Right lobe of liver (tissue), 6 donors: ENCODE measurements around the gene GRIK2. TPM values are rescaled to one million over a fixed set of nuclear protein-coding genes. Genes with fewer than 3 reads are reported as not detected.

Source experiments
- ATAC-seq, 4 donors: fragments of 200-7000 bp; cut with Tn5 transposase; one replicate each; pipeline ENCODE4 v1.9.1; 2020; ENCODE audit warnings: mild to moderate bottlenecking in 4 of 4, moderate library complexity in 4 of 4
- DNase-seq, 3 donors: peaks; one replicate each; pipeline ENCODE4 v3.0.0-alpha.2; 2020
- H3K27ac ChIP-seq, 3 donors: fragments of 200-600 bp; one replicate each; pipeline ENCODE4 v1.8.0; 2022
- H3K27me3 ChIP-seq, 2 donors: fragments of 200-600 bp; one replicate each; pipeline ENCODE4 v1.8.0; 2022
- H3K36me3 ChIP-seq, 4 donors: fragments of 200-600 bp; sonication (generic) in 1 of 4; one replicate each; pipeline versions ENCODE4 v1.5.1 to v1.8.0; 2017 to 2022; ENCODE audit warnings: control low read depth in 1 of 4
- H3K4me1 ChIP-seq, 4 donors: fragments of 200-600 bp; sonication (generic) in 1 of 4; one replicate each; pipeline versions ENCODE4 v1.5.1 to v1.8.0; 2017 to 2022; ENCODE audit warnings: control low read depth in 1 of 4
- H3K4me3 ChIP-seq, 3 donors: fragments of 200-600 bp; one replicate each; pipeline ENCODE4 v1.8.0; 2022
- H3K9me3 ChIP-seq, 4 donors: fragments of 200-600 bp; sonication (generic) in 1 of 4; one replicate each; pipeline versions ENCODE4 v1.5.1 to v1.8.0; 2017 to 2022; ENCODE audit warnings: control low read depth in 1 of 4
- POLR2A ChIP-seq: fragments of 450-650 bp; IDR thresholded peaks from one replicate; pipeline ENCODE4 v1.6.1; 2017; ENCODE audit warnings: antibody characterized with exemption, mild to moderate bottlenecking
- whole genome bisulfite sequencing: methylation state at CpG from one replicate; pipeline ENCODE4 v1.1.6; 2018; ENCODE audit warnings: low coverage, low lambda C conversion rate; ENCODE audit not compliant: insufficient coverage; ENCODE audit errors: missing lambda C conversion rate; 5-methylcytosine and 5-hydroxymethylcytosine counted together
- intact Hi-C, 2 donors: fragments of 100-400 bp; cut with DNase I; formaldehyde crosslinking; loops; one replicate each; pipeline versions ENCODE4 v1.11.2 to v1.14.1; 2022
- total RNA-seq, 6 experiments: library from RNA; depleted of rRNA in 2 of 6; stranded (reverse); fragments of >200 nt in 2 of 6; fragmentation: NEBNext Ultra II Directional in 3 of 6; extraction: Animal tissue kit (Norgen Biotek cat#: 25700) in 3 of 6; gene quantifications; one replicate each; pipeline versions ENCODE4 v1.1.0 to v1.2.4, GENCODE V29; 2016 to 2023
- TF ChIP-seq, protein P1 (sequence below), 4 donors: fragments of 200-600 bp in 3 of 4; fragments of 450-650 bp in 1 of 4; IDR thresholded peaks; one replicate each; pipeline versions ENCODE4 v1.5.1 to v1.8.0; 2016 to 2022; ENCODE audit warnings: antibody characterized with exemption in 4 of 4, mild to moderate bottlenecking in 2 of 4
- donor health status: DM: no; HTN: yes; CAD: no.
- donor health status: DM: no; HTN: no; CAD: no.
- donor health status: DM: no; HTN: no; CAD: no.
- donor health status: DM: no; HTN: yes; CAD: no.
- donor health status: DM: no; HTN: yes; CAD: no.

The GRIK2 gene
- total RNA-seq, 6 experiments from 2014 or later = 0.04 to 0.24 (median 0.09) TPM; not detected in 3

DNA sequence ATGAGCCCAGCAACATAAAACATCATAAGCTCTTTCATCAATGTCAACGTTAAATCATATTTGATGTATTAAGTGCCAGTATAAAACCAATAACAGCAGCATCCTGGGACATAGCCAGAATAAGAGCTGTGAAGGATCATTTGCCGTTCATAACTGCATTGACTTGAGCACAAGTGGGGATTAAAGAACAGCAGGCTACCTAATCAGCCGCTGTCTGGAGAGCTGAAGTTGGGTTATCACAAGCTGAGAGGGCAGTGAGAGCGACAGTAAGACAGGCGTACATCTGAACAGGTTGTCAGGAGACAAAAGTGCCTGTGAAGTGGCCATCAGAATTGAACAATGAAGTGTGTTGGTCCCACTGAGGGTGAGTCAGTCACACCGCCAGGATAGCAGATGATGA is 269.6 kb downstream of the GRIK2 start:
- no peak for TF ChIP-seq POLR2A
- TF ChIP-seq, protein P1, sequence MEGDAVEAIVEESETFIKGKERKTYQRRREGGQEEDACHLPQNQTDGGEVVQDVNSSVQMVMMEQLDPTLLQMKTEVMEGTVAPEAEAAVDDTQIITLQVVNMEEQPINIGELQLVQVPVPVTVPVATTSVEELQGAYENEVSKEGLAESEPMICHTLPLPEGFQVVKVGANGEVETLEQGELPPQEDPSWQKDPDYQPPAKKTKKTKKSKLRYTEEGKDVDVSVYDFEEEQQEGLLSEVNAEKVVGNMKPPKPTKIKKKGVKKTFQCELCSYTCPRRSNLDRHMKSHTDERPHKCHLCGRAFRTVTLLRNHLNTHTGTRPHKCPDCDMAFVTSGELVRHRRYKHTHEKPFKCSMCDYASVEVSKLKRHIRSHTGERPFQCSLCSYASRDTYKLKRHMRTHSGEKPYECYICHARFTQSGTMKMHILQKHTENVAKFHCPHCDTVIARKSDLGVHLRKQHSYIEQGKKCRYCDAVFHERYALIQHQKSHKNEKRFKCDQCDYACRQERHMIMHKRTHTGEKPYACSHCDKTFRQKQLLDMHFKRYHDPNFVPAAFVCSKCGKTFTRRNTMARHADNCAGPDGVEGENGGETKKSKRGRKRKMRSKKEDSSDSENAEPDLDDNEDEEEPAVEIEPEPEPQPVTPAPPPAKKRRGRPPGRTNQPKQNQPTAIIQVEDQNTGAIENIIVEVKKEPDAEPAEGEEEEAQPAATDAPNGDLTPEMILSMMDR (IDR thresholded peaks at IDR 0.05) = no peak
- H3K9me3 ChIP-seq = no peaks in the 10 kb centered on the region
- DNase-seq (no peak), ATAC-seq (no peak)
- H3K4me3 ChIP-seq = no peak overlapping the region
- 58% methylated on average over 6 of the region's 6 CpGs for WGBS
- intact Hi-C loops = no loop called here
- H3K36me3 ChIP-seq = no peaks in the 10 kb centered on the region
- H3K27me3 ChIP-seq = no peaks in the 10 kb centered on the region
- H3K4me1 ChIP-seq = no peaks in the 10 kb centered on the region
- H3K27ac ChIP-seq = no peak overlapping the region

DNA sequence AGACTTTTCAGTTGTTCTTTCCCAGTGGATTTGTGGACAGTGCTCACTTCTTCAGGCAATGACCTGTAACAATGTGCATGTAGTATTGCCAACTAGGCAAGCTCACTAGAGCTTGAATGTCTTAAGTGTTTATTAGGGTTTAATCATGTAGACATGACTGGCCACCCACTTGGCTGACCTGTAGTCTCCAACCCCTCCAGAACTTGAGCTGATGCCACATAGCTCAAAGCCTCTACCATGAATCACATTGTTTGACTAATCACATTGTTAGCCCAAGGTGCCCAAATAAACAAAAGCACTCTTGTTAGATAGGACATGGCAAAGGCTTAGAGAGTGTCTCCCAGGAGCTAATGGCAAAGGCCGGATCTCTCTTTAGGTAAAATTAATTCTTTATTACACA is 272.7 kb downstream of the GRIK2 start:
- Histone ChIP-seq H3K27me3 (no peaks in the 10 kb centered on the region), H3K27ac (no peak overlapping the region), H3K36me3 (no peaks in the 10 kb centered on the region), H3K4me1 (no peaks in the 10 kb centered on the region), H3K9me3 (no peaks in the 10 kb centered on the region), H3K4me3 (no peak overlapping the region)
- intact Hi-C loops = no loop called here
- TF ChIP-seq, protein P1 (IDR thresholded peaks at IDR 0.05) = no peak
- TF ChIP-seq POLR2A = no peak
- DNase-seq = no peak
- 58% methylated on average over 1 of the region's 1 CpG for WGBS
- peak in 1 of 4 donors; percentile 52 for ATAC-seq

DNA sequence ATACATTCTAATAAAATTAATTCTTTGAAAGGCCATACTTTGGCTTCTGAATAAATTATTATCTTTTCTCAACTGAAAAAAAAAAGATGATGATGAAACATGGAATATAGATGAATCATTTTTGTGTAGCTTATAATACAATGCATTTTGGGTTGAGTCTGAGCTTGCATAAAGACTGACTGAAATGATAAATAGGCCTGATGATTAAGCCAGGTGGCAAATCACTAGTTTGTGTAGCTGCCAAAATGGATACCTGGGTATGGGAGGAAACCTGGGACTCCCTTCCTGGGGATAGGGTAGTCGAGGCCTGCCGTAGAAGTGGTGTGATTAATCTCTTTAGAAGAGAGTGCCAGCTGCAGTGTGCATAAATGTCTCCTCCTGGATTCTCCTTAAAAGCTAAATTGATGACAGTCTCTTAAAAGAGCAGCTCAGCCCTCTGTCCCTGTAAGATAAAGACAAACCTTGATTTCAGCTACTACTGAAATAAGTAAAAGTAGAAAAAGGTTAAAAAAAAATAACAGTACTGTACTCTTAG is 275.1 kb downstream of the GRIK2 start:
- Histone ChIP-seq H3K9me3 (no peaks in the 10 kb centered on the region), H3K36me3 (no peaks in the 10 kb centered on the region), H3K27me3 (no peaks in the 10 kb centered on the region), H3K27ac (no peak overlapping the region), H3K4me1 (no peaks in the 10 kb centered on the region), H3K4me3 (no peak overlapping the region)
- ATAC-seq = no peak
- TF ChIP-seq POLR2A = no peak
- TF ChIP-seq, protein P1 (IDR thresholded peaks at IDR 0.05) = no peak
- intact Hi-C loops = no loop called here
- 64% methylated on average over 2 of the region's 2 CpGs for WGBS
- no peak for DNase-seq

DNA sequence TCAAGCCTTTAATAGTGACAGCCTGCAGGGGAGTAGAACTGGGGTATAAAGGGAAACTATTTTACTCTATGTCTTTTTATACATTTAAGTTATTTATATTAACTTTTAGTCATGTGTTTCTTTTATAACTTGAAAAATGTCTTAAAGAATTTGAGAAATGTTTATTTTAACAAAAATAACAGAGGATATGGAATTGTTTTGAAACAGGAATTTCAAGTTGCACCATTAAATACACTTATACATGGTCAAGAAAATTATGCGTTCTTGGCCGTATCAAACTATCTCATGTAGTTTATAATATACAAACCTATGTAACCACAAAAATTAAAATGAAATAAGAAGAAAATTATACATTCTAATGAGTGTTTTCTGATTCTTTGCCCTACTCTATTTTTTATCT is 282.7 kb downstream of the GRIK2 start:
- Histone ChIP-seq H3K4me3 (no peak overlapping the region), H3K27me3 (no peaks in the 10 kb centered on the region), H3K4me1 (no peaks in the 10 kb centered on the region), H3K27ac (no peak overlapping the region), H3K36me3 (no peaks in the 10 kb centered on the region), H3K9me3 (no peaks in the 10 kb centered on the region)
- WGBS = 83% methylated on average over 2 of the region's 2 CpGs
- DNase-seq = no peak
- TF ChIP-seq, protein P1 (IDR thresholded peaks at IDR 0.05) = no peak
- no peak for TF ChIP-seq POLR2A
- no peak for ATAC-seq
- intact Hi-C loops = no loop called here

DNA sequence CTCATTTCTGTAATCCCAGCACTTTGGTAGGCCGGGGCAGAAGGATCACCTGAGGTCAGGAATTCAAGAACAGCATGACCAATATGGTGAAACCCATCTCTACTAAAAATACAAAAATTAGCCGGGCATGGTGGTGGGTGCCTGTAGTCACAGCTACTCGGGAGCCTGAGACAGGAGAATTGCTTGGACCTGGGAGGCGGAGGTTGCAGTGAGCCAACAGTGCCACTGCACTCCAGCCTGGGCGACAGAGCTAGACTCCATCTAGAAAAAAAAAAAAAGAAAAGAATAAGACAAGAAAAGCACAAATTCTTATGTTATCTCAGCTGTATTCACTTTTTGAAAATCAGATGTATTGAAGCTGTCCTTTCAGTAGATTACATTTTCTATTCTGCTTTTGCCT is 289.4 kb downstream of the GRIK2 start:
- Histone ChIP-seq H3K27me3 (no peaks in the 10 kb centered on the region), H3K27ac (no peak overlapping the region), H3K36me3 (no peaks in the 10 kb centered on the region), H3K4me1 (no peaks in the 10 kb centered on the region), H3K4me3 (no peak overlapping the region), H3K9me3 (no peaks in the 10 kb centered on the region)
- TF ChIP-seq, protein P1 (IDR thresholded peaks at IDR 0.05) = no peak
- no peak for TF ChIP-seq POLR2A
- 87% methylated on average over 5 of the region's 5 CpGs for WGBS
- ATAC-seq = no peak
- DNase-seq = no peak
- intact Hi-C loops = no loop called here
